Natural killer cell (primary cell): Measurements from ENCODE around the gene UROS. TPM values are rescaled to one million over a fixed set of nuclear protein-coding genes. Genes with fewer than 3 reads are reported as not detected.
A peak's percentile ranks its signal among the peaks of the same experiment; 100 is the strongest.

Experiments used
- ATAC-seq, 3 donors: fragments of 150-1000 bp in 2 of 3; fragments of 200-7000 bp in 1 of 3; cut with Tn5 transposase; 1 replicate in 1 of 3; 2 replicates in 2 of 3; pipeline ENCODE4 v1.10.0; 2021; ENCODE audit warnings: mild to moderate bottlenecking in 2 of 3, moderate library complexity in 2 of 3
- DNase-seq, 2 donors: peaks; one replicate each; pipeline versions ENCODE4 v3.0.0 to v3.0.0-alpha.2; 2013 to 2021; ENCODE audit warnings: mixed read lengths in 1 of 2
- H3K27ac ChIP-seq: one replicate; pipeline ENCODE4 v1.5.1; 2013; ENCODE audit warnings: mild to moderate bottlenecking, low read length
- H3K27me3 ChIP-seq: one replicate; pipeline ENCODE4 v1.6.1; 2013; ENCODE audit warnings: low read length; ENCODE audit not compliant: control insufficient read depth, insufficient read depth
- H3K36me3 ChIP-seq: one replicate; pipeline ENCODE4 v1.6.1; 2013; ENCODE audit warnings: low read length; ENCODE audit not compliant: control insufficient read depth, insufficient read depth
- H3K4me1 ChIP-seq: one replicate; pipeline ENCODE4 v1.6.1; 2013; ENCODE audit warnings: low read length; ENCODE audit not compliant: control insufficient read depth, insufficient read depth
- H3K4me3 ChIP-seq: one replicate; pipeline ENCODE4 v1.5.1; 2013; ENCODE audit warnings: low read length
- H3K9me3 ChIP-seq: one replicate; pipeline ENCODE4 v1.6.1; 2013; ENCODE audit warnings: low read length; ENCODE audit not compliant: control insufficient read depth, insufficient read depth
- H3K27ac Mint-ChIP-seq, 2 donors: one replicate each; pipeline ENCODE4 v1.8.0; 2022; ENCODE audit warnings: mild to moderate bottlenecking in 2 of 2, mixed read lengths in 2 of 2, moderate library complexity in 1 of 2
- H3K27me3 Mint-ChIP-seq, 2 donors: one replicate each; pipeline ENCODE4 v1.8.0; 2022; ENCODE audit warnings: low read depth in 2 of 2, mixed read lengths in 2 of 2
- H3K36me3 Mint-ChIP-seq: one replicate; pipeline ENCODE4 v1.8.0; 2022; ENCODE audit warnings: mixed read lengths
- H3K4me1 Mint-ChIP-seq, 2 donors: one replicate each; pipeline ENCODE4 v1.8.0; 2022; ENCODE audit warnings: mixed read lengths in 2 of 2
- H3K4me3 Mint-ChIP-seq: one replicate; pipeline ENCODE4 v1.8.0; 2022; ENCODE audit warnings: mild to moderate bottlenecking, moderate library complexity, mixed read lengths
- H3K9me3 Mint-ChIP-seq, 2 donors: one replicate each; pipeline ENCODE4 v1.8.0; 2022; ENCODE audit warnings: mixed read lengths in 2 of 2
- CTCF ChIP-seq: fragments of 200-600 bp; IDR thresholded peaks from one replicate; pipeline ENCODE4 v1.8.0; 2022; ENCODE audit warnings: antibody characterized with exemption
- WGBS: methylation state at CpG from one replicate; pipeline ENCODE4 v1.1.7; 2013; ENCODE audit warnings: missing lambda C conversion rate; ENCODE audit not compliant: insufficient coverage; 5-methylcytosine and 5-hydroxymethylcytosine counted together
- intact Hi-C: fragments of 100-400 bp; cut with micrococcal nuclease; formaldehyde crosslinking; loops from one replicate; pipeline ENCODE4 v1.14.2; 2022
- total RNA-seq, 4 donors: library from RNA; stranded (reverse); fragments of 120-200 nt in 1 of 4; gene quantifications; one replicate each; pipeline versions ENCODE4 v1.2.3 to v1.2.4, GENCODE V29; 2013 to 2022

UROS gene
- total RNA-seq, 3 donors from 2014 or later (not counting 1 experiment from before 2014, with no cell fraction given) = 29.1 to 42.5 (median 35.2) TPM

DNA sequence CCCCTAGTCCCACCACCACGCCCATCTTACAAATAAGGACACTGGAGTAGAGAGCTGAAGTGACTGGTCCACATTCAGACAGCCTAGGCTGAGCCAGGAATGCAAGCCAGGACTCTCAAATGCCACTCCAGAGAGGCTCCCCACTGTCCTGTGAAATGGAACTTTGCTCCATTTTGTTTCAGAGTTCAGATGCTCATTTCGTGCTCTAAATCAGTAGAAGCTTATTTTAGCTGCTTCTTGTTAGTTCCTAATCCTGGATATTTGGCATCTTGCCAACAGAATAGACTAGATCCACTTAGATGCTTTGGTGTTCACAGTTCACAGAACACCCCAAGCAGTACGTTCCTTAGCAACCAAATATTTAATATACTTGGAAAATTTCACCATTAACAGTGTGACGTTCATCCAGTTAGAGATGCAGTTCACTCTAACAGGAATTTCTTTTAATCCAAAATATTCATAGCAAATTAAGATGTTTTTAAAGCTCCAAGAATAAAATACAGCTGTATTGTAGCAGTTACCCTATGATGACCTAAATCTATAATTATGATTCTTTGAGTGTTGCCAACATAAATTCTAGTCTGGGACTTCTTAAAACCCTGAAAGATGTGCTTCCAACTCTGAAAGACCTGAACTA is 54.7 kb downstream of the UROS start:
- H3K4me1 ChIP-seq = no peaks in the 10 kb centered on the region
- intact Hi-C loops = no loop called here

DNA sequence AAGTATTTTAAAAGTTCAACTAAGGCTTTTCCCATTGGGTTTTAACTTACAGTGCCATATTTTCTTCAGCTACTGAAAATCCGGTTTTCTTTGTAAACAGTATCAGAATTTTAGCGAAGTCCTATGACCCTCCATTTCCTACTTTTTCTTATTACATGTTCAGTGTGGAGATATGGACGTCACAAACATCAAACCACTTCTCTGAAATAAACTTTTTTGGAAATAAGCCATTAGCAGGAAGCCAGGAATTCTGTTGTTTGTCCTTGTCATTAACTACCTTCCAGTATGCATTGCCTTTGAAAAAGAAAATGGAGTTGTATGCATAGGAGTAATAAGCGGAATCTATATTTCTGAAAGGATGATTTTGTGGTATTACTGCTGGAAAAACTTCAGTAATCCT is 56.5 kb downstream of the UROS start:
- Mint-ChIP-seq H3K27me3 (no peaks in the 10 kb centered on the region), H3K27ac (peak overlapping the region in 1 of 2 donors; percentile 19)

More for the DNA sequence above, 54.7 kb downstream of the UROS start:
- Mint-ChIP-seq H3K36me3 (no peaks in the 10 kb centered on the region), H3K27ac (no peak overlapping the region), H3K27me3 (no peaks in the 10 kb centered on the region), H3K9me3 (no peaks in the 10 kb centered on the region), H3K4me3 (no peak overlapping the region), H3K4me1 (no peaks in the 10 kb centered on the region)
- peak in 1 of 2 donors; percentile 8 for DNase-seq
- no peak for ATAC-seq
- peaks cover 26% of the 10 kb centered on the region for H3K36me3 ChIP-seq
- no peaks in the 10 kb centered on the region for H3K9me3 ChIP-seq
- no peak for TF ChIP-seq CTCF
- no peak overlapping the region for H3K27ac ChIP-seq
- 94% methylated on average over 3 of the region's 4 CpGs for WGBS
- H3K27me3 ChIP-seq = no peaks in the 10 kb centered on the region
- no peak overlapping the region for H3K4me3 ChIP-seq

GRCh38 chr10:125765835-125766234 is 57.2 kb downstream of the UROS start:
- intact Hi-C loops = no loop called here
- no peak for TF ChIP-seq CTCF
- Mint-ChIP-seq H3K9me3 (no peaks in the 10 kb centered on the region), H3K27me3 (no peaks in the 10 kb centered on the region), H3K4me1 (no peaks in the 10 kb centered on the region), H3K36me3 (peaks cover 14% of the 10 kb centered on the region), H3K4me3 (no peak overlapping the region), H3K27ac (peak overlapping the region in 1 of 2 donors; percentile 19)
- Histone ChIP-seq H3K4me3 (no peak overlapping the region), H3K36me3 (peaks cover 49% of the 10 kb centered on the region), H3K27ac (no peak overlapping the region), H3K4me1 (no peaks in the 10 kb centered on the region), H3K27me3 (no peaks in the 10 kb centered on the region), H3K9me3 (no peaks in the 10 kb centered on the region)
- WGBS = 96% methylated on average over 2 of the region's 2 CpGs
- no peak for ATAC-seq
- no peak for DNase-seq

More for the DNA sequence above, 56.5 kb downstream of the UROS start:
- H3K4me1 ChIP-seq = no peaks in the 10 kb centered on the region
- Mint-ChIP-seq H3K4me1 (no peaks in the 10 kb centered on the region), H3K9me3 (no peaks in the 10 kb centered on the region), H3K36me3 (peaks cover 10% of the 10 kb centered on the region), H3K4me3 (no peak overlapping the region)
- no peaks in the 10 kb centered on the region for H3K9me3 ChIP-seq
- no peak overlapping the region for H3K4me3 ChIP-seq
- 93% methylated on average over 3 of the region's 4 CpGs for WGBS
- DNase-seq (no peak), ATAC-seq (no peak)
- intact Hi-C loops = no loop called here
- peaks cover 43% of the 10 kb centered on the region for H3K36me3 ChIP-seq
- no peaks in the 10 kb centered on the region for H3K27me3 ChIP-seq
- no peak overlapping the region for H3K27ac ChIP-seq
- no peak for TF ChIP-seq CTCF
